Globus pallidus (tissue), 1 donor: ENCODE results near the gene MOCOS.
"Not testable (repeated sequence)": the region's sequence is repeated elsewhere in the genome, so short reads cannot be mapped to it uniquely, and the experiment has no call there.

Experiments
- DNase-seq: peaks from one replicate; pipeline ENCODE4 v3.0.0-alpha.2; 2015; ENCODE audit warnings: low spot score

The MOCOS gene

GRCh38 chr18:36201765-36202164 is 14.5 kb downstream of the MOCOS start:
- DNase-seq, result no peak

GRCh38 chr18:36203360-36203895 is 16.1 kb downstream of the MOCOS start:
- DNase-seq, result no peak

- DNase-seq, result no peak
These were observed 17.9 kb downstream of the MOCOS start for GRCh38 chr18:36205166-36205565.

DNA sequence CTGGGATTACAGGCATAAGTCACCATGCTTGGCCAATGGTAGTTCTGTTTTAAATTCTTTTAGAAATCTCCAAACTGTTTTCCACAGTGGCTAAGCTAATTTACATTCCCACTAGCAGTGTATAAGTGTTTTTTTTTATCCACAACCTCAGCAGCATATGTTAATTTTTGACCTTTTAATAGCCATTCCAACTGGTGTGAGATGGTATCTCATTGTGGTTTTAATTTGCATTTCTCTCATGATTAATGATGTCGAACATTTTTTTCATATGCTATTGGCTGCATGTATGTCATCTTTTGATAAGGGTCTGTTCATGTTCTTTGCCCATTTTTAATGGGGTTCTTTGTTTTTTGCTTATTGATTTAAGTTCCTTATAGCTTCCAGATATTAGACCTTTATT is 20.0 kb downstream of the MOCOS start:
- no peak for DNase-seq

DNA sequence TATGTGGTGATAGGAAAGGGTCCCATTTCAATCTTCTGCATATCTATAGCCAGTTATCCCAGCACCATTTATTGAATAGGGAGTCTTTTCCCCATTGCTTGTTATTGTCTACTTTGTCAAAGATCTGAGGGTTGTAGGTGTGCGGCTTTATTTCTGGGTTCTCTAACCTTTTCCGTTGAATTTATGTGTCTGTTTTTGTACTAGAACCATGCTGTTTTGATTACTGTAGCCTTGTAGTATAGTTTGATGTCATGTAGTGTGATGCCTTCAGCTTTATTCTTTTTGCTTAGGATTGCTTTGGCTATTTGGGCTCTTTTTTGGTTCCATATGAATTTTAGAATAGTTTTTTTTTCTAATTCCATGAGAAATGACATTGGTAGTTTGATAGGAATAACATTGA is 20.7 kb downstream of the MOCOS start:
- DNase-seq, result not testable (repeated sequence)

DNA sequence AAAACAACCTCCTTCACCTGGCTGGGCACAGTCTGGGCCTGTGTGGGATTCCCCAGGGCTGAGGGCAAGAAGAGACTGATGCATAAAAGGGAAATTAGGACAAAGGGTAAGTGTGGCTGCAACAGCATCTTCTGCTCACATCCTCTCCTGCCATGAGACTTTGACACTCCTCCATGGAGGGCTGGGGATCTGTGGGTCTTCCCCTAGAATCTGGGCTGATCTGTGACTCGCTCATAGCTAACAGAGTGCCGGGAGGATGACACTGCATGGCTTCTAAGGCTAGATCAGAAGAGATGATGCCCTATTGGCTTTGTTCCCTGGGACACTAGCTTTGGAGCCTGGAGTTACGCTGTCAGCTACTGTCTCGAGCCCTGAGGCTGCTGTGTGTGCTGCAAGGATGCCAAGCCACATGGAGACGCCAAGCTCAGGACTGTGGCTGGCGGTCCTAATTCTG is 24.3 kb downstream of the MOCOS start:
- DNase-seq, result no peak

DNA sequence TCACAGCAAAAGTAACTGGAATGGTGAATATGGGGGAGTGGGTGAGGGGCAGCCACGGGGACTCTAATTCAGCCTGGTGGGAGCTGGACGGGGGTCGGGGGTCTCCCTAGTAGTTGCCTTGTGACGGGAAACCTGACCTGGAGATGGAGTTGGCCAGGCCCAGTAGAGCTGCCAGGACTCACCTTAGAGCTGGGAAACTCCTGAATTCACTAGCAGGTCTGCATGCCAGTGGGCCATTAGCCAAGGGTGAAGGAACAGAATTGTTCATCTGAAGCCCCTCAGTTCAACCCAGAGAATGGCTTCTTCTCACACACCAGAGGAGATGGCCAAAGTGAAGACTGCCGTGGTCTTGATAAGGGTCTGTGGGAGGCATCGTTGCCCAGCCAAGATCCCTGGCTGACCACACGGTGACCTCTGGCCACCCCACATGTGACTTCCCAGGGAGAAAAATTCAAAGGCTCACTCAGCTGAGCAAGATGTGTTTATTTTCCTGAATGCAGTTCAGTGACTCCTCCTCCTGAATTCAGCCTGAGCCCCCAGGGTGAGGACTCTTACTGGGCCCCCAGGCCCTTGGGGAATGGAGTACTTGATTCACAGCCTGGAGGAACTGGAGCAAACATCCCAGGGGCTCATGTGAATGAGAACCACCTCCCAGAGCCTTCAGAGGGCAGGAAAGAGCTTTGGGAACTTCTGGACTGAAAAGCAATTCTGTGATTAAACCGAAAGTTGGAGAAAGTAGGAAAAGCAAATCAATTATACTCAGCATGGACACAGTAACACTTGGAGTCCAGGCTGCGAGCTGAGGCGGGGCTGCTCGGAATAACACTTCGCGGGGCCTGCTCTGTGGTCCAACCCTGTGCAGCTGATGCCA is 25.2 kb downstream of the MOCOS start:
- no peak for DNase-seq

DNA sequence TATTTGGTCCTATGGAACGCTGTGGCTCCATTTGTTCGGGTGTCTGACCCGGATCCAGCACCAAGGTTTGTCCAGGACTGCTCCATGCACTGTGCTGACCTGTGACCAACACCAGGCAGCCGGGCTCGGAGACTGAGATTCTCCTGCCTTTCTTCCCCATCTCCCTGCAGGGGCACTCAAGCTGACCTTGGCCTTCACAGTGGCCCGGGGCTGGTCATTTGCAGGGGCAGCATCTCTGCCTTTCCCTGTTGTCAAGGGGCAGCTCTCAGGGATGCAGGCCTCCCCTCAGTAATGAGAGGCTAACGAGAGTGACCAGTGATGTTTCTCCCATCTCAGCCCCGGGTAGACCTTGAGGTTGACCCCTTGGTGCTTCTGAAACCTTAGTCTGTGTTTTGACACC is 27.5 kb downstream of the MOCOS start:
- no peak for DNase-seq

- DNase-seq, result no peak
These were observed 28.3 kb downstream of the MOCOS start for GRCh38 chr18:36215577-36215976.

DNA sequence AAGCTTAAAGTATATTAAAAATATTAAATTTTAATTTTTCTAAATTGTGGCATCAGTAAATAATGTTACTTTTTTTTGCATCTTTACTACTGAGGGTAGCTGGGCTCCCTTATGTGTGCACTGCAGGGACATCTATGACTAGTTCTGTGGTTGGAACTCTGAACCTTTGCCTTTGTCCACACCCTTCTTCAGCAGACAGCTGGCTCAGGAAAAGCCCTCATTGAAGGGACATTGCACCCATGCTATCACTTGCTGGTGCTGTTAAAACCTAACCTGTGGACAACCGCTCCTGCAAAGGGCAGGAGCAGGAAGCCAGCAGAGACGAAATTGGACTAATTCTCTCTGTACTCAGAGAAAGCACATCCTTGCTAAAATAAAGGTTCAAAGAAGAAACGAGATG is 30.1 kb downstream of the MOCOS start:
- DNase-seq, result no peak

GRCh38 chr18:36229188-36229587 is 41.9 kb downstream of the MOCOS start:
- DNase-seq, result no peak

DNA sequence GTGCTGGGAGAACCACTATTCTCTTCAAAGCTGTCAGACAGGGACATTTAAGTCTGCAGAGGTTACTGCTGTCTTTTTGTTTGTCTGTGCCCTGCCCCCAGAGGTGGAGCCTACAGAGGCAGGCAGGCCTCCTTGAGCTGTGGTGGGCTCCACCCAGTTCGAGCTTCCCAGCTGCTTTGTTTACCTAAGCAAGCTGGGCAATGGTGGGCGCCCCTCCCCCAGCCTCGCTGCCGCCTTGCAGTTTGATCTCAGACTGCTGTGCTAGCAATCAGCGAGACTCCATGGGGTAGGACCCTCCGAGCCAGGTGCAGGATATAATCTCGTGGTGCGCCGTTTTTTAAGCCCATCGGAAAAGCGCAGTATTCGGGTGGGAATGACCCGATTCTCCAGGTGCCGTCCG is 53.2 kb downstream of the MOCOS start:
- DNase-seq, result not testable (repeated sequence)

DNA sequence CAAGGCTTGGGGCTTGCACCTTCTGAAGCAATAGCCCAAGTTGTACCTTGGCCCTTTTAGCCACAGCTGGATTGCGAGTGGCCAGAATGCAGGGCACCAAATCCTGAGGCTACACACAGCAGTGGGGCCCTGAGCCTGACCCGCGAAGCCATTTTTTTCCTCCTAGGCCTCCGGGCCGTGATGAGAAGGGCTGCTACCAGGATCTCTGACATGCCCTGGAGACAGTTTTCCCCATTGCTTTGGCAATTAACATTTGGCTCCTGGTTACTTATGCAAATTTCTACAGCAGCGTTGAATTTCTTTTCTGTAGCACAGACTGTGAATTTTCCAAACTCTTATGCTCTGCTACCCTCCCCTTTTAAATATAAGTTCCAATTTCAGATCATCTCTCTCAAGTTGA is 54.5 kb downstream of the MOCOS start:
- DNase-seq, result no peak

DNA sequence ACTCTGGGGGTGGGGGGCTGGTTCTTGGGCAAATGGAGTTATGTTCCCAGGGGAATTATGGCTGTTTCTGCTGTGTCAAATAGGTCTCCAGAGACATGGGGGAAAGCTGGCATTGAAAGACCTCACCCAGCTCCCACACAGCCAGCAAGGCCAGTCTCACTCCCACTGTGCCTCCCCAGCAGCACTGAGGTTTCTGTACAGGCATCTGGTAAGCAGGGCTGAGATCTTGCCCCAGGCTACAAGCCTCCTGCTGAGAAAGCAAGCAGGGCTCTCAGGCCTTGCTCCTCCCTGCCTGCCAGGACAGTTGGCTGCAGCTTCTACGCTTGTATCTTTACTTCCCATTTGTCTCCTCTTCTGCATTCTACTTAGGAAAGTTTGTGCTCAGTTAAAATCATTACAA is 59.7 kb downstream of the MOCOS start:
- DNase-seq, result no peak

DNA sequence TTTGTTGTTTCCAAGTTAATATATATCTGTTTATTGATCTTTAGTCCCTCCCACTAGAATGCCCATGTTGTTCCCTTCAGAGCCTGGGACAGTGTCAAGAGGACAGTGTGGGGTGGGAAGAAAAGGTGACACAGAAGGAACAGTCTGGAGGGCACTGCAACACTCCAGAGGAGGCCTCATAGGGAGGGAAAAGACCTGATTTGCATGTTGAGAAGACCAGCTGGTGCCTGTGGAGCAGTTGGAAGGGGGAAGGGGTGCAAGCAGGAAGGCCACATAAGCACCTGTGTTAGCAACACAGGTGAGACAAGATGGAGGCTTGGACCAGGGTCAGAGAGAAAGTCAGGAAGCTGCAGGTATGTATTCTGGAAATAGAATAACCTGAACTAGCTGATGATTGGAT is 62.1 kb downstream of the MOCOS start:
- no peak for DNase-seq

DNA sequence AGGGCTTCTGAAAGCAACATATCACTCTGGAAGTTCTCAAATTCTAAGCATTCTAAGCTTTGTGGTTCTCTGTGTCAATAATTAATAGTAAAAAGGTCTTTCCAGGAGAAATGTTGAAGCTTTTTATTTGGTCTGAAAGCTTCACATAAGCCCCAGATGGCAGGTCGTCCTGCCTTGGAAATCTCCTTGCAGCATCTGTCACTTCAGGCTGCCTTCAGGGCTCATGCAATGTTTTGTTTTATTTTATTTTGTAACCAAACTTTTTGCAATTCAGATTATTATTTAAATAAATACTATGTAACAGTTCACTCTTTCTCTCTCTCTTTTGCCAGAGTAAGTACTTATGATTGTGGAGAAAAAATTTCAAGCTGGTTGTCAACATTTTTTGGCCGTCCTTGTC is 63.5 kb downstream of the MOCOS start:
- no peak for DNase-seq

DNA sequence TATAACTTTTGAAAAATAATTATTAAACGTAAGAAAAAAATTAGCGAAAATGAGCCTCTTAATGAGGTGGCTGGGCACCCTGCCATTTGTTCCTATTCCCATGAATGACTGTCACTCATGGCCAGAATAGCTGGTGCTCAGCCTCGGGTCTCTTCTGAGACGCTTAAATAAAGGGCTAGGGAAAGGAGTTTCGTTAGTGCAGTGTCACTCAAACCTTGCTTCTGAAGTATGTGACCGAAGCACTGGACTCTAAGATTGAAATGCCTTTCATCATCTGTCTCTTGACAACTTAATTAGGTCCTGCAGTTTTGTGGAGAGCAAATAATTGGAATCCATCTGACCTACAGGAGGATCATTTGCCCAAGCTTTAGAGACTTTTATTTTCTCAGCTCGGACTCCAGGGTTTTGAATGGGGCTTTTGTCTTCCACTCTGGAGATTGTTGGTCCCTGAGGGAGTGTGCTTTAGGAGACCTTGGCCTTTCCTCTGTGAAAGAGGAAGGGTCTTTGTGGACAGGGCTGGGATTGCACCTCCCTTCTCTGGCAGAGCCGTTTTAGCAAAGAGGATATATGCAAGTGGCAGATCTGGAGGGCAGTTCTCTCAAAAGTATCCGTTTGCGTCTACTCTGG is 67.9 kb downstream of the MOCOS start:
- DNase-seq, result no peak

DNA sequence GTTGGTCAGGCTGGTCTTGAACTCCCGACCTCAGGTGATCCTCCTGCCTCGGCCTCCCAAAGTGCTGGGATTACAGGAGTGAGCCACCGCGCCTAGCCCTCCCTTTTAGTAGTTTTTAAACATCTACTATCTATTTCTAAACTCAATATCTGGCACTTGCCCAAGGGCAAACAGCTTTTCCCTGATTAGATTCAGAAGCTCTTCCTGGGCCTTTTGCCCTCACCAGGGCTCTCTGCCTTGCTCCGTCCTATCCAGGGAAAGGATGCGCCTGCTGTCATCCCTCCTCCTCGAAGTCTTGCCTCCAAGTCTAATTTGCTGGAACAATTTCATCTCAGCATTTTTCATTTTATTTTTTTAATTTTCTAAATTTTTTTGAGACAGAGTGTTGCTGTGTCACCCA is 68.8 kb downstream of the MOCOS start:
- no peak for DNase-seq

DNA sequence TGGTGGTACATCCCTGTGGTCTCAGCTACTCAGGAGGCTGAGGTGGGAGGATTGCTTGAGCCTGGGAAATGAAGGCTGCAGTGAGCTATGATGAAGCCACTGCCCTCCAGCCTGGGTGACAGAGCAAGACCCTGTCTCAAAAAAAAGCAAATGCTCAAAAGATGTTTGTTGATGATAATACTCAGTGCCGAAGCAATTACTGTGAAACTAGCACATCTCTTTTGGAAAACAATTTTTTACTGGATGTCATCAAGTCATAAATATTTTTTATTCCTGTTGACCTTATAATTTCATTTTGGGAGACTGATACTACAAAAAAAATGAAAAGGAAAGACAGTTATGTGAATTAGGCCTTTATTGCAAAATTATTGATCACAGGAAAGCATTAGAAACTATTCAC is 75.7 kb downstream of the MOCOS start:
- no peak for DNase-seq

- DNase-seq, result no peak
These were observed 77.0 kb downstream of the MOCOS start for GRCh38 chr18:36264283-36264682.

GRCh38 chr18:36265015-36265414 is 77.7 kb downstream of the MOCOS start:
- no peak for DNase-seq

DNA sequence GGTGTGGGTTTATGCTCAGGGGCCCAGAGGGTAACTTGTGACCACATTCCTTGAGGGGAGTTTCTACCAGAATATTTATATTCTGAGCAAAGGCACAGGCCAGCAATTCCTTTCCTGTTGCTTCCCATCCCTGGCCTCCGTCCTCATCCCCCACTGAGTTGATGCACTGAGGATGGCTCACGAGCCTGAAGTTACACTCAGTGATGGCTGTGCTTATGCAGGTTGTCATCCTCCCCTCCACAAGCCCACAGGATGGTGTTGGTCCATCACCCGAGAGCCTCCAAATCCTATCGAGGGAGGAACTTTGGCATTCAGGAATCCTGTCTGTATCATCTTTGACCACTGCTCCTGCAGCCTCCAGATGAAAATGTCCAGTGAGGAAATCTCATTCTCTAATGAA is 81.9 kb downstream of the MOCOS start:
- no peak for DNase-seq

DNA sequence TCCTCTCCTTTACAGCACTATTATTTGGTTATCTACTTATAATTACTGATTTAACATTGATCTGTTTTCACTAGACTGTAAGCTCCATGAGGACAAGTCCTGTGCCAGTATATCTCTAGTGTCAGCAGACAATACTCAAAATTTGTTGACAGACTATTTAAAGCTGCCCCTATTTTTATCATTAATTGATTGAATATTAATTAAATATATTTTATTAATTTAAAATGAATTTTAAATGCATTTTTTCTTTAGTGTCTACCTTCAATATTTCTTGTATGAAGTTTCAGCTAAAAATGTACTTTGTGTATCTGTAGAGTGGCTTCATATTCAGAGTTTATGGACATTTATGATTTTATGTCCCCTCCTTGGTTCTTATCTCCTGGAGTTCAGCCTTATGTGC is 83.9 kb downstream of the MOCOS start:
- DNase-seq, result no peak
